Measurements from ENCODE around the gene TOP2B.

The TOP2B gene

GRCh38 chr3:25620493-25620892 is 44.2 kb downstream of the TOP2B start:
- no peak for DNase-seq (ENCODE audit: low read depth)
- no peak overlapping the region for H3K4me3 ChIP-seq (replicated peaks; ENCODE audit: low read depth, low read length)
- TF ChIP-seq CTCF (IDR thresholded peaks at IDR 0.05; ENCODE audit: low read length, missing control alignments), result no peak

GRCh38 chr3:25619382-25619781 is 45.3 kb downstream of the TOP2B start:
- H3K4me3 ChIP-seq (replicated peaks; ENCODE audit: low read depth, low read length), result no peak overlapping the region
- DNase-seq (ENCODE audit: low read depth), result no peak
- TF ChIP-seq CTCF (IDR thresholded peaks at IDR 0.05; ENCODE audit: low read length, missing control alignments), result no peak

GRCh38 chr3:25618028-25618427 is 46.7 kb downstream of the TOP2B start:
- no peak overlapping the region for H3K4me3 ChIP-seq (replicated peaks; ENCODE audit: low read depth, low read length)
- DNase-seq (ENCODE audit: low read depth), result no peak
- TF ChIP-seq CTCF (IDR thresholded peaks at IDR 0.05; ENCODE audit: low read length, missing control alignments), result no peak

GRCh38 chr3:25611193-25611592 is 53.5 kb downstream of the TOP2B start:
- no peak for DNase-seq (ENCODE audit: low read depth)
- no peak for TF ChIP-seq CTCF (IDR thresholded peaks at IDR 0.05; ENCODE audit: low read length, missing control alignments)
- no peak overlapping the region for H3K4me3 ChIP-seq (replicated peaks; ENCODE audit: low read depth, low read length)

GRCh38 chr3:25610779-25611178 is 53.9 kb downstream of the TOP2B start:
- no peak overlapping the region for H3K4me3 ChIP-seq (replicated peaks; ENCODE audit: low read depth, low read length)
- DNase-seq (ENCODE audit: low read depth), result no peak
- TF ChIP-seq CTCF (IDR thresholded peaks at IDR 0.05; ENCODE audit: low read length, missing control alignments), result no peak

GRCh38 chr3:25610167-25610566 is 54.5 kb downstream of the TOP2B start:
- no peak overlapping the region for H3K4me3 ChIP-seq (replicated peaks; ENCODE audit: low read depth, low read length)
- no peak for TF ChIP-seq CTCF (IDR thresholded peaks at IDR 0.05; ENCODE audit: low read length, missing control alignments)
- DNase-seq (ENCODE audit: low read depth), result no peak

- no peak overlapping the region for H3K4me3 ChIP-seq (replicated peaks; ENCODE audit: low read depth, low read length)
- peak; percentile 81 for DNase-seq (ENCODE audit: low read depth)
- no peak for TF ChIP-seq CTCF (IDR thresholded peaks at IDR 0.05; ENCODE audit: low read length, missing control alignments)
These were observed 60.5 kb downstream of the TOP2B start for GRCh38 chr3:25604107-25604805.
